DMS53 (cell line): Measurements from ENCODE around the gene CDK5RAP2.

Experiments
- DNase-seq: peaks from one replicate; lab custom pipeline; 2025; lab: John Stamatoyannopoulos, UW

The CDK5RAP2 gene

GRCh38 chr9:120383999-120384924 lies 195.7 kb downstream of the CDK5RAP2 start:
- DNase-seq, result peak; percentile 97

DNA sequence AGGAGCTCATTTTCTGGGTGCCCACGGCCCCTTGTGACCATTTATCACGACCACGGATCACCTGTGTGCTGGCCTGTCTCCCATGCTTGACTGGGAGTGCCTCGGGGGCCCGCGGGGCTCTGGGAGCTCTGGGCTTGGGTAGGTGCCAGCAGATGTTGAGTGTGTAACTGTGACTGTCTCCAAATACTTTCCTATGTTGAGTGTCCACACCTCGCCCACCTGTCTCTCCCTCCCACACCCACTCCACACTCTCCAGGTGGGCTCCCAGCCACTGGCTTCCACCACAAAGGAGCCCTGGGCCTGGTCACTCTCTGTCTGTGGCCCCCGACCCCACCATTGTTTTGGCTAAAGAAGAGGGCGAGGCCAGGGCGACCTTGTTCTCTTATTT lies 196.4 kb downstream of the CDK5RAP2 start:
- DNase-seq, result peak; percentile 49

GRCh38 chr9:120382453-120382852 lies 197.5 kb downstream of the CDK5RAP2 start:
- no peak for DNase-seq

DNA sequence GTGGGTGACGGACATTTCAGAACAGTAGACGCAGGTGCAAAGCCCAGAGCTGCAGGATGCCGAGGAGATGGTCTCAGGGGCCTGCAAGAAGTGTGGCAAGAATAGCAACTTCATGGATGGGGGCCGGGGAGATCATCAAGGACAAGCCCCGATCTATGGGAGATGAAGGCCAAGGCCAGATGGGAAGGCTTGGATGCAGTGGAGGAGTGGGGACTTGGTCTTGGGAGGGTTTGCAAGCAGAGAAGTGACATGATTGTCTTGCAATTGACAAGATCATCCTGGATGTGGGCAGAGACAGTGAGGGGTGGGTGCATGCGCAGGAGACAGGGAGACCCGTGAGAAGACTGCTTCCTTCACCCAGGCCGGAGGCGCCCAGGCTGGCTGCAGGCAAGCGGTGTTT lies 198.1 kb downstream of the CDK5RAP2 start:
- DNase-seq, result no peak

DNA sequence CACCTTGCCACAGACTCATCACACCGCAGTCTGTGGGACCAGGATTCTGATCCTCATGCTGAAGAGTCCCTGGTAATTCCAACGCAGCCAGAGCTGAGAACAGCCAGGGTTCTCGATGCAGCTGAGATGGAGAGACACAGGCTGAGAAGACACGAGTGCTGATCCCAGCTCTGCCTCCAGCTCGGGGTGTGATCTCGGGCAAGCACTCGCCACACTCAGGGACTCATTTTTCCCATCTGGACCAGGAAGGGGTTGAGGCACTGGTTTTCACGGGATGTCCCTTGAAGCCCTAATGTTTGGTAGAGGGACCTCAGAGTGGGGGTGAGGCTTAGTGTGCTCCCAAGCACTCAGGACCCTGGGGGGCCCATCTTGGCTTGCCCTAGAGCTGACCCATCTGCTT lies 200.4 kb downstream of the CDK5RAP2 start:
- no peak for DNase-seq

- no peak for DNase-seq
Observed at GRCh38 chr9:120378680-120379079, 201.3 kb downstream of the CDK5RAP2 start.

DNA sequence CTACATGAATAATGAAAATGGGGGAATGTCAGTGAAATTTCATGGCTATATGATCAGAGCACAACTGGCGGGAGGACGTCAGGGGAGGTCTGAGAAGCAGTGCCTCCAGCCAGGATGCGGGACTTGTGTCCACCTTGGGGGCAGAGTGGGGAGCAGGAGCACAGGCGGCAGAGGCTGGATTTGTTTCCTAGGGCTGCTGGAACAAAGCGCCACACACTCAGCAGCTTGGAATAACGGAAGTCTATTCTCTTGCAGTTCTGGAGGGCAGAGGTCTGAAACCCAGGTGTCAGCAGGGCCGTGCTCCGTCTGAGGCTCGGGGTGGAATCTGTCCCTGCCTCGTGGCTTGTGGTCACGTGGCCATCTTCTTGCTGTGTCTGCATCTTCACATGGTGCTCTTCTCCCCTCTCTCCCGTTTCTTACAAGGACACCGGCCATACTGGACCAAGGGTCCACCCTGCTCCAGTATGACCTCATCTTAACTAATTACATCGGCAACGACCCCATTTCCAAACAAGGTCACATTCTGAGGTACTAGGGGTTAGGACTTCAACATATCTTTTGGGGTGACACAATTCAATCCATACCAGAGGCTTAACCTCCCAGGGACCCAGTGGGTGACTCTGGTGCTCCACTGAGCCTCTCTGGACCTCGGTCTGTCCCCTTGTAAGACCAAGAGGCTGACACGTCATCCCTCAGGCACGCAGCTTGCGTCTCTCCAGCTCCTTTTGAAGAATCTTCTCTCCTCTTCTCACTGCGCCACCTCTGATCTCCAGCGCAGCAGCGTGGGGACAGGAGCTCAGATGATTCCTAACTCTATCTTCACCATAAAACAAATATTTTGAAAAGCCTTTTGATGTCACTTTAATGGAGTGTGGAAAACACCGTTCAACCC lies 202.5 kb downstream of the CDK5RAP2 start:
- DNase-seq, result no peak

DNA sequence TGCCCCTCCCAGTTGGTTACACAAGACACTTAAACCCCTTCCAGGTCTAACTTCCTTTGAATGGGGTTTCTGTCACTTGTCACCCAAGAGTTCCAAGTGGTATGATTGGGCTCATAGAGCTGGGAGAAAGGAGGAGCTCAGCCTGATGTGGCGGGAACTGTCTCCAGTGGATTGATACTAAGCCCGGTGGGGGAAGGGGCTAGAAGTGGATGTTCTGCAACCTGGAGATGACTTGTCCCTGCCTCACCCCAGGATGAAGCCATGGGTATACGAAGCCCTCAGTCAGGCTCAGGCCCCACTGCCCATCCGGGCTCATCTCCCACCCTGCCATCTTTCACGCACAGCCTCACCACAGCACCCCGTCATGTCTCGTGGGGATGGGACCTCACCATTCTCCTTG lies 203.9 kb downstream of the CDK5RAP2 start:
- DNase-seq, result no peak

DNA sequence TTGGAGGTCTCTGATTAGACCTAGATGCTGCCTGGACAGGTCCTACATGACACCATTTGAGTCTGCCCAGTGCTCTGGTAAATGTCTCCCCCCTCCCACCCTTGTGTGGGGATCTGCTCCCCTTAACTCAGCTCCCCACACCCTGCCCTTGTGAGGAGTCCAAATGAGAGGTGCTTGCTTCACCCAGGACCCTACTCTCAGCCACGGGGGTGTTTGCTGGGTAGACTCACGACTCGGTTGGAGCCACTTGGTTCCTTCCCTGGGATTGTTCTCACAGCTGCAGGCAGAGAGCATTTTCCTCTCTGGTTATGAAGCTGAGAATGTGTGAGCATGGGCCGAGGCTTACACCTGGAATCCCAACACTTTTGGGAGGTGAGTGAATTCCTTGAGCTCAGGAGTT lies 204.7 kb downstream of the CDK5RAP2 start:
- DNase-seq, result no peak

DNA sequence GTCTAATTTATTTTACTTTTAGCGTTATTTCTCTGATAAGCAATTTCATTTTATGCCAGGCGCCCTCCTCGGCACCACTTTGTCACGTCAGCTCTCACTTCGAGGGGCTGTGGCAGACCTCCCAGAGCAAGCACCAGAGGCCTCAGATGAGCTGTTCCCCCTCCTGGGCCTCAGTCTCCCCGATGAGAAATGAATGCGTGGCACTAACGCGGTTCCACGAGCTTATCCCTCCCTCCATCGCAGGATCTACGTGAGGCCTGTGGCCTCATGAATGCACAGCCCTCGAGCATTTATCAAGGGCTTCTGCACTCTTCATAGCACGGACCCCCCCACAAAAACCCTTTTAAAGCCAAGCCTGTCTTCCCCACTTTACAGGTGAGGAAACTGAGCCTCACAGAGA lies 205.2 kb downstream of the CDK5RAP2 start:
- no peak for DNase-seq

DNA sequence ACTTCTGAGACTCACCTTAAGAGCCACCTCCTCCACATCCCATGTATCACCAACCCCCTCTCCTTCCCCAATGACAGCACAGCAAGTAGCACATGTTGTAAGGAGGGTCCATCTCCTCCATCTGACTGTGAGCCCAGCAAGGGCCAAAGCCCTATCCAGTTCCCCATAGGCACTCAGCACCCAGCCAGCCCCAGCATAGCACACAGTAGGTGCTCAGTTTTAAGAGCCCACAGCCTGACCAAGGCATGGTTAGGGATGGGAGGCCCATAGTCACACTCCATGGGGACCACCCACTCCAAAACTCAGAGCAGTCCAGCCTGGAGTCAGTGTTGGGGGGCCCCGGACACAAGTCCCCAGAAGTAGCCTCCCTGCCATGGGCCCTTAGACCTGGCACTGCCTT lies 205.7 kb downstream of the CDK5RAP2 start:
- no peak for DNase-seq

DNA sequence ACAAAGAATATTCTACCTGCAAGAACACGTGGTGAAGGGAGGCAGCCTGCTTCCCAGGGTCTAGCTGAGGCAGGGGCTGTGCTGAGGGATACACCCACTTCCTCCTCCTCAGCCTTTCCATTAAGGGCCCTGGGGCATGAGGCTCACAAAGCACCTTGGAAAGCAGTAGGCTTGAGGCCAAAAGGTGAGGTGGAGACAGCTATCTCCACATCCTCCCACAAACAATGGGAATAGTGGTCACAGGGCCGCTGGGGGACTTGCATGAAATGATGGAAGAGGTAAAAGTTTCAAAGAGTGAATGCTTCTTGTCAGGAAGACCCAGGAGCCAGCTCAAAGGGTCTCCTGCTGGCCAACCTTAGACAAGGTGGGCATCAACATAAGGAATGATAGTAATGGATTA lies 207.9 kb downstream of the CDK5RAP2 start:
- DNase-seq, result no peak

GRCh38 chr9:120369608-120370220 lies 210.3 kb downstream of the CDK5RAP2 start:
- no peak for DNase-seq

DNA sequence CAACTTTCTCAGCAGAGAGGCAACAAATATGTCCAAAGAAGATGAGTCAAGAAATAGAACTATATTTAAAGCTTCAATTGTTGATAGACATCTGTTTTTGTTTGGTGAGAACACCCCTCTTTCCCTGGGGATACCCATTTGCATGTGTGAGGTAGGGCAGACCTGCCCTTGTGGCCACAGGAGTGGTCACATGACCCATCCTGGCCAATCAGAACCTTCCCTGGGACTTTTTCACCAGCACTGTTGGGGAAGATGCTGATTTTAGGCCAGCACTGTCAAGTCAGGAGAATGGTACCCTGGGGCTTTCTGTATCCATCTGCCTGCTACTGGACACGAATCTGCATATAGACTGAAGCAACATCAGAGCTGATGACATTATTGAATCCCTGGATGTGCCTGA lies 211.2 kb downstream of the CDK5RAP2 start:
- DNase-seq, result no peak

DNA sequence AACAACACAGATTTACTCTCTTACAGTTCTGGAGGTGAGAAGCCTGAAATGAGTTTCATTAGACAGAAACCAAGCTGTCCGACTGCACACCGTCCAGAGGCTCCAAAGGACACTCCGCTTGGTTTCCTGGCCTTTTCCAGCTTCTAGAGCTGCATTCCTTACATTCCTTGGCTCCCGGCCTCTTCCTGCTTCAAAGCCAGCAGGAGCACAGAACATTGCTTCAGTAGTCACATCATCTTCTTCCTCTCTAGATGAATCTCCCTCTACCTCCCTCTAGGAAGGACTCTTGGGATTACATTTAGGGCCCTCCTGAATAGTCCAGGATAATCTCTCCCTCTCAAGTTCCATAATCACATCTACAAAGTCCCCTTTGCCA lies 213.3 kb downstream of the CDK5RAP2 start:
- DNase-seq, result no peak

DNA sequence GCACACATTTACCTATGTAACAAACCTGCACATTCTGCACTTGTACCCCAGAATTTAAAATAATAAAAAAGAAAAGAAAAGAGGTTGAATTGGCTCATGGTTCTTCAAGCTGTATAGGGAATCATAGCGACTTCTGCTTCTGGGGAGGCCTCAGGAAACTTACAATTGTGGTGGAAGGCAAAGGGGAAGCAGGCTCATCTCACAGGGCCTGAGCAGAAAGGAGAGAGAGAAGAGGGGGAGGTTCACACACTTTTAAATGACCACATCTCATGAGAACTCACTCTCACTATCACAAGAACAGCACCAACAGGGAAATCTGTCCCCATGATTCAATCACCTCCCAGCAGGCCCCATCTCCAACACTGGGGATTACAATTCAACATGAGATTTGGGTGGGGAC lies 214.6 kb downstream of the CDK5RAP2 start:
- no peak for DNase-seq

DNA sequence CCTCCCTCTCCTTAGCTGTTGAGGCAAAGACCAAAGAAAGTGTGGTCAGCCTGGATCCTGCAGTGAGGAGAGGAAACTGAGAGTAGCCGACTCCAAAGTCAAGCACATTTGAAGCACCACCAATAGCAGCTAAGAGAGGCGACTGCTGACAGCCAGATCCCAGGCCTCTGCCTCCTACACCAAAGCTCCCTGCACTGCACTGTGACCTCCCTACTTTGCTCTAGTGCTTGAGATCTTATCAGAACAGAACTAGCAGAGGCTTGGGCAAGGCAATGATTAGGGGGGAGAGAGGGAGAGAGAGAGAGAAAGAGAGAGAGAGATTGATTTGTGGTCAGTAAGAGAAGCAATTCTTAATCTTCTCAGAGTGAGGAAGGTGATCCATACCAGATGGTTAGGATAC lies 216.3 kb downstream of the CDK5RAP2 start:
- DNase-seq, result no peak

- DNase-seq, result no peak
Observed at GRCh38 chr9:120362446-120362845, 217.5 kb downstream of the CDK5RAP2 start.

DNA sequence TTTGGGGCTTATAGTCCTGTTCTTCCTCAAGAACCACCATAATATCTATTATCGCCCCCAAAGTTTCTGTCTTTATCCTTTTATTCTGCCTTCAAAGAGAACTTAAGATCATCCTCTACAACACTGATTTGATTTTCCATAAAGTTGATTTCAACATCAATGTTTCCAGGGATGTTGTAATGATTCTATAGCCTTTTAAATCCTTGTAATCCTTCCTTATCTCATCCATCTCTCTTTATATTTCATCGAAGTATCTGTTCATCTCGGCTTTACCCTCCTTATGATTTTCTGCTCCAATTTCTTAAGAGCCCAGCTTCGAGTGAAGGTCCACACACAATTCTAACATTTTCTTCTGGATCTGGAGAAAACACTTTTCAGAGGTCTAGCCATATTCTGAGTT lies 218.4 kb downstream of the CDK5RAP2 start:
- DNase-seq, result no peak

DNA sequence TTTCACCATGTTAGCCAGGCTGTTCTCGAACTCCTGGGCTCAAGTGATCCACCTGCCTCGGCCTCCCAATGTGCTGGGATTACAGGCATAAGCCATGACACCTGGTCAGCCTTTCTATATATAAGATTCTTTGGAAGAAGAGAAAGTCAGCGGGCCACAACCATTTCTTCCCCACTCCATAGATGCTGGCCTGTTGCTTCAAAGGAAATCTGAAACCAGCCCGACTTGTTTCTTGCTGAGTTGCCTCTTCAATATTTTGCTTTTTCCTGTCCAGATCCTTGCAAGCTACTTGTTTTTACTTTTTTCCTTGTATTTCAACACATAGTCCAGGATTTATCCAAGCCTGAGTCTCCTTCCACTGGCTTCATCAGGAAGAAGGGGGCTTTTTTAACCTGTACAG lies 219.5 kb downstream of the CDK5RAP2 start:
- peak; percentile 18 for DNase-seq

DNA sequence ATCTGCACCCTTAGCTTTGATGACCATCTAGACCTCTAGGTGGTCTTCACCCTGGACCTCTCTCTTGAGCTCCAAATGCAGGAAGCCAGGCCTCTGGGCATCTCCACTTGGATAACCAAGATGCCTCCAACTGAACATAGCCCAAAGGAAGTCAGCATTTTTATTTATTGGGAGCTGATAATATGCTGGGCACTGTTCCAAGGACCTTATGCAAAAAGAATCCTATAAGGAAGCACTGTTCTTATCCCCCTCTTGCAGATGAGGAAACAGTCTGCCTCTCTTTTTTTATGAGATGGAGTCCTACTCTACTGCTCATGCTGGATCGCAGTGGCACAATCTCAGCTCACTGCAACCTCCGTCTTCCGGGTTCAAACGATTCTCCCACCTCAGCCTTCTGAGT lies 219.9 kb downstream of the CDK5RAP2 start:
- no peak for DNase-seq

- no peak for DNase-seq
Observed at GRCh38 chr9:120358877-120359276, 221.1 kb downstream of the CDK5RAP2 start.

DNA sequence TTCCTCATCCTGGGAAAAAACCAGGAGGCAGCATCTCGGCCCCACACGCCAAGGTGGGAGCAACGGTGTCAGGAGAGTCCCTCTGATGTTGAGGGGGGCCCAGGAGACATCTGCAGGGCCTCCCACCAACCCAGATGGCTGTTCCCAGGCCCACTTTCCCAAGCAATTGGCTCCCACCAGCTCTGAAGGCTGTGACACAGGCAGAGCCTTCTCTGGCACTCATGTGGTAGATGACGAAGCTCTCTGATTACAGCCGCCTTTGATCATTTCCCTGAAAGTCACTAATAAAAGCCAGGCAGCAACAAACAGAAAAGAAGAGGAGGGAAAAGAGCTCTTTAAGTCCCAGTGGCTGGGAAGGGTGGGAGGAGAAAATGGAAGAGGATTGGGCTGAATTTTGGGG lies 226.5 kb downstream of the CDK5RAP2 start:
- no peak for DNase-seq
